ENCODE measurements around the gene SPEN. TPM values are rescaled to one million over a fixed set of nuclear protein-coding genes. Genes with fewer than 3 reads are reported as not detected.
A peak's percentile ranks its signal among the peaks of the same experiment; 100 is the strongest.

SPEN gene
- total and polyA plus RNA-seq, 2 of the 13 experiments (the other 11 are each of a cell fraction or from before 2014, with no cell fraction given) = 4.8 to 14.0 TPM

DNA sequence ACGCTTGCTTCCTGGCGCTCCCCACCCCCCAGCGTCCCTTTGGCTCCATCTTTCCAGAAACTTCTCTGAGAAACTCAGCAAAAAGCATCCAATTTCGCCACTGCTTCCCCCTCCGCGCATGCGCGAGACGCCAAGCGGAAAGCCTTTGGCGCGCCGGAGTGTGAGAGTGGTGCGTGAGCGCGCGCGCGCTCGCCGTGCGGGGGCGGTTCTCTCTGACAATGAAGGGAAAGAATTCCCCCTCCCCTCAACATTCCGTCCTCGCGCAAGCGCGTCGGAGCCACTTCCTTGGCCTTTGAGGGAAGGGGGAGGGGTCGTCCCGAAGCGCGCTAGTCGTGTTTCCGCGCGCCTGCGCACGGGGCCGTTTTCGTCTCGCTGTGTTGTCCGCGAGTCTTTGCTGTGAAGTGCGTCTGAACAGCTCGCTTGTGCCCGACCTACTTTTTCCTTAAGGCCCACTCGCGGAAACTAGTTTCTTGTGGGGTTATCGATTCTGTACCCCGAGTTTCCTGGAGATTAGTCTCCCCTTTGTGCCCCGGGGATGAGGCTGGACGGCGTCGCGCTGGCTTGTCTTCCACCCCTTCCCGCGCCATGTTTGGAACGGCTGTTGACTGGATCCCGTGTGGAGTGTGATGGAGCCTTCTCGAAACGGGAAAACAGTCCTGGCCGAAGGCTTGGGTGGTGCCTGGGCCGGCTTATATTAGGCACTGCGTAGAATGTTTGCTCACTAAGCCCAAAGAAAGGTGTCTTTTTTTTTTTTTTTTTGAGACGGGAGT, 11.6 kb upstream of the SPEN start (continued):
- TF ChIP-seq MED1 (CRISPR knock-in tag; IDR thresholded peaks at IDR 0.05) = peak; percentile 72
- TF ChIP-seq KLF13 (CRISPR knock-in tag; IDR thresholded peaks at IDR 0.05) = no peak
- TF ChIP-seq, protein P1, sequence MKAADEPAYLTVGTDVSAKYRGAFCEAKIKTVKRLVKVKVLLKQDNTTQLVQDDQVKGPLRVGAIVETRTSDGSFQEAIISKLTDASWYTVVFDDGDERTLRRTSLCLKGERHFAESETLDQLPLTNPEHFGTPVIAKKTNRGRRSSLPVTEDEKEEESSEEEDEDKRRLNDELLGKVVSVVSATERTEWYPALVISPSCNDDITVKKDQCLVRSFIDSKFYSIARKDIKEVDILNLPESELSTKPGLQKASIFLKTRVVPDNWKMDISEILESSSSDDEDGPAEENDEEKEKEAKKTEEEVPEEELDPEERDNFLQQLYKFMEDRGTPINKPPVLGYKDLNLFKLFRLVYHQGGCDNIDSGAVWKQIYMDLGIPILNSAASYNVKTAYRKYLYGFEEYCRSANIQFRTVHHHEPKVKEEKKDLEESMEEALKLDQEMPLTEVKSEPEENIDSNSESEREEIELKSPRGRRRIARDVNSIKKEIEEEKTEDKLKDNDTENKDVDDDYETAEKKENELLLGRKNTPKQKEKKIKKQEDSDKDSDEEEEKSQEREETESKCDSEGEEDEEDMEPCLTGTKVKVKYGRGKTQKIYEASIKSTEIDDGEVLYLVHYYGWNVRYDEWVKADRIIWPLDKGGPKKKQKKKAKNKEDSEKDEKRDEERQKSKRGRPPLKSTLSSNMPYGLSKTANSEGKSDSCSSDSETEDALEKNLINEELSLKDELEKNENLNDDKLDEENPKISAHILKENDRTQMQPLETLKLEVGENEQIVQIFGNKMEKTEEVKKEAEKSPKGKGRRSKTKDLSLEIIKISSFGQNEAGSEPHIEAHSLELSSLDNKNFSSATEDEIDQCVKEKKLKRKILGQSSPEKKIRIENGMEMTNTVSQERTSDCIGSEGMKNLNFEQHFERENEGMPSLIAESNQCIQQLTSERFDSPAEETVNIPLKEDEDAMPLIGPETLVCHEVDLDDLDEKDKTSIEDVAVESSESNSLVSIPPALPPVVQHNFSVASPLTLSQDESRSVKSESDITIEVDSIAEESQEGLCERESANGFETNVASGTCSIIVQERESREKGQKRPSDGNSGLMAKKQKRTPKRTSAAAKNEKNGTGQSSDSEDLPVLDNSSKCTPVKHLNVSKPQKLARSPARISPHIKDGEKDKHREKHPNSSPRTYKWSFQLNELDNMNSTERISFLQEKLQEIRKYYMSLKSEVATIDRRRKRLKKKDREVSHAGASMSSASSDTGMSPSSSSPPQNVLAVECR (CRISPR knock-in tag; IDR thresholded peaks at IDR 0.05; ENCODE audit: borderline replicate concordance) = peak; percentile 17; the same call in 1 of the 2 replicates
- TF ChIP-seq, protein P2, sequence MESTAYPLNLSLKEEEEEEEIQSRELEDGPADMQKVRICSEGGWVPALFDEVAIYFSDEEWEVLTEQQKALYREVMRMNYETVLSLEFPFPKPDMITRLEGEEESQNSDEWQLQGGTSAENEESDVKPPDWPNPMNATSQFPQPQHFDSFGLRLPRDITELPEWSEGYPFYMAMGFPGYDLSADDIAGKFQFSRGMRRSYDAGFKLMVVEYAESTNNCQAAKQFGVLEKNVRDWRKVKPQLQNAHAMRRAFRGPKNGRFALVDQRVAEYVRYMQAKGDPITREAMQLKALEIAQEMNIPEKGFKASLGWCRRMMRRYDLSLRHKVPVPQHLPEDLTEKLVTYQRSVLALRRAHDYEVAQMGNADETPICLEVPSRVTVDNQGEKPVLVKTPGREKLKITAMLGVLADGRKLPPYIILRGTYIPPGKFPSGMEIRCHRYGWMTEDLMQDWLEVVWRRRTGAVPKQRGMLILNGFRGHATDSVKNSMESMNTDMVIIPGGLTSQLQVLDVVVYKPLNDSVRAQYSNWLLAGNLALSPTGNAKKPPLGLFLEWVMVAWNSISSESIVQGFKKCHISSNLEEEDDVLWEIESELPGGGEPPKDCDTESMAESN (CRISPR knock-in tag; conservative IDR thresholded peaks at IDR 0.05) = peak; percentile 65; the same call in 1 of the 2 replicates
- TF ChIP-seq DNMT3B (CRISPR knock-in tag; conservative IDR thresholded peaks at IDR 0.05) = peak; percentile 24; the same call in 1 of the 2 replicates
- TF ChIP-seq POLR2AphosphoS5 (IDR thresholded peaks at IDR 0.05; ENCODE audit: low read depth, low read length) = peak; percentile 76; the same call in 1 of the 2 replicates
- TF ChIP-seq CREM (IDR thresholded peaks at IDR 0.05) = peak; percentile 36; the same call in 1 of the 2 replicates
- TF ChIP-seq CREM (CRISPR knock-in tag; IDR thresholded peaks at IDR 0.05) = no peak
- TF ChIP-seq, protein P3, sequence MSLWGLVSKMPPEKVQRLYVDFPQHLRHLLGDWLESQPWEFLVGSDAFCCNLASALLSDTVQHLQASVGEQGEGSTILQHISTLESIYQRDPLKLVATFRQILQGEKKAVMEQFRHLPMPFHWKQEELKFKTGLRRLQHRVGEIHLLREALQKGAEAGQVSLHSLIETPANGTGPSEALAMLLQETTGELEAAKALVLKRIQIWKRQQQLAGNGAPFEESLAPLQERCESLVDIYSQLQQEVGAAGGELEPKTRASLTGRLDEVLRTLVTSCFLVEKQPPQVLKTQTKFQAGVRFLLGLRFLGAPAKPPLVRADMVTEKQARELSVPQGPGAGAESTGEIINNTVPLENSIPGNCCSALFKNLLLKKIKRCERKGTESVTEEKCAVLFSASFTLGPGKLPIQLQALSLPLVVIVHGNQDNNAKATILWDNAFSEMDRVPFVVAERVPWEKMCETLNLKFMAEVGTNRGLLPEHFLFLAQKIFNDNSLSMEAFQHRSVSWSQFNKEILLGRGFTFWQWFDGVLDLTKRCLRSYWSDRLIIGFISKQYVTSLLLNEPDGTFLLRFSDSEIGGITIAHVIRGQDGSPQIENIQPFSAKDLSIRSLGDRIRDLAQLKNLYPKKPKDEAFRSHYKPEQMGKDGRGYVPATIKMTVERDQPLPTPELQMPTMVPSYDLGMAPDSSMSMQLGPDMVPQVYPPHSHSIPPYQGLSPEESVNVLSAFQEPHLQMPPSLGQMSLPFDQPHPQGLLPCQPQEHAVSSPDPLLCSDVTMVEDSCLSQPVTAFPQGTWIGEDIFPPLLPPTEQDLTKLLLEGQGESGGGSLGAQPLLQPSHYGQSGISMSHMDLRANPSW (CRISPR knock-in tag; IDR thresholded peaks at IDR 0.05; ENCODE audit: borderline replicate concordance) = no peak
- TF ChIP-seq, protein P4, sequence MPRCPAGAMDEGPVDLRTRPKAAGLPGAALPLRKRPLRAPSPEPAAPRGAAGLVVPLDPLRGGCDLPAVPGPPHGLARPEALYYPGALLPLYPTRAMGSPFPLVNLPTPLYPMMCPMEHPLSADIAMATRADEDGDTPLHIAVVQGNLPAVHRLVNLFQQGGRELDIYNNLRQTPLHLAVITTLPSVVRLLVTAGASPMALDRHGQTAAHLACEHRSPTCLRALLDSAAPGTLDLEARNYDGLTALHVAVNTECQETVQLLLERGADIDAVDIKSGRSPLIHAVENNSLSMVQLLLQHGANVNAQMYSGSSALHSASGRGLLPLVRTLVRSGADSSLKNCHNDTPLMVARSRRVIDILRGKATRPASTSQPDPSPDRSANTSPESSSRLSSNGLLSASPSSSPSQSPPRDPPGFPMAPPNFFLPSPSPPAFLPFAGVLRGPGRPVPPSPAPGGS (CRISPR knock-in tag; IDR thresholded peaks at IDR 0.05) = peak; percentile 13; the same call in 1 of the 2 replicates
- TF ChIP-seq CEBPB (IDR thresholded peaks at IDR 0.05; ENCODE audit: borderline replicate concordance, low read depth, low read length) = peak; percentile 50; the same call in 1 of the 2 replicates
- no peak for TF ChIP-seq HDAC6 (IDR thresholded peaks at IDR 0.05; ENCODE audit: low read depth, low read length)
- TF ChIP-seq RXRA (CRISPR knock-in tag; IDR thresholded peaks at IDR 0.05) = peak; percentile 77; the same call in 1 of the 2 replicates
- TF ChIP-seq, protein P5, sequence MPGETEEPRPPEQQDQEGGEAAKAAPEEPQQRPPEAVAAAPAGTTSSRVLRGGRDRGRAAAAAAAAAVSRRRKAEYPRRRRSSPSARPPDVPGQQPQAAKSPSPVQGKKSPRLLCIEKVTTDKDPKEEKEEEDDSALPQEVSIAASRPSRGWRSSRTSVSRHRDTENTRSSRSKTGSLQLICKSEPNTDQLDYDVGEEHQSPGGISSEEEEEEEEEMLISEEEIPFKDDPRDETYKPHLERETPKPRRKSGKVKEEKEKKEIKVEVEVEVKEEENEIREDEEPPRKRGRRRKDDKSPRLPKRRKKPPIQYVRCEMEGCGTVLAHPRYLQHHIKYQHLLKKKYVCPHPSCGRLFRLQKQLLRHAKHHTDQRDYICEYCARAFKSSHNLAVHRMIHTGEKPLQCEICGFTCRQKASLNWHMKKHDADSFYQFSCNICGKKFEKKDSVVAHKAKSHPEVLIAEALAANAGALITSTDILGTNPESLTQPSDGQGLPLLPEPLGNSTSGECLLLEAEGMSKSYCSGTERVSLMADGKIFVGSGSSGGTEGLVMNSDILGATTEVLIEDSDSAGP (CRISPR knock-in tag; IDR thresholded peaks at IDR 0.05; ENCODE audit: borderline replicate concordance) = 0 out of 2 replicates have a peak, but pooled peaks have one; percentile 35
- peak; percentile 61; the same call in 1 of the 2 replicates for TF ChIP-seq ISL2 (CRISPR knock-in tag; IDR thresholded peaks at IDR 0.05)
